Testis (tissue), 2 donors: ENCODE data around the gene SULT6B1.

Experiments
- POLR2A ChIP-seq: fragments of 450-650 bp; IDR thresholded peaks from one replicate; pipeline ENCODE4 v1.6.1; 2017; ENCODE audit warnings: antibody characterized with exemption, mild to moderate bottlenecking, moderate library complexity
- TF ChIP-seq, protein P1 (sequence below), 3 experiments: fragments of 450-650 bp in 2 of 3; fragments of 200-600 bp in 1 of 3; sonication (generic) in 1 of 3; IDR thresholded peaks; one replicate each; pipeline ENCODE4 v1.5.1; 2016 to 2019; ENCODE audit warnings: antibody characterized with exemption in 3 of 3, mild to moderate bottlenecking in 2 of 3, moderate library complexity in 1 of 3

GRCh38 chr2:37201766-37202165, 13.3 kb upstream of the SULT6B1 start:
- TF ChIP-seq, protein P1, sequence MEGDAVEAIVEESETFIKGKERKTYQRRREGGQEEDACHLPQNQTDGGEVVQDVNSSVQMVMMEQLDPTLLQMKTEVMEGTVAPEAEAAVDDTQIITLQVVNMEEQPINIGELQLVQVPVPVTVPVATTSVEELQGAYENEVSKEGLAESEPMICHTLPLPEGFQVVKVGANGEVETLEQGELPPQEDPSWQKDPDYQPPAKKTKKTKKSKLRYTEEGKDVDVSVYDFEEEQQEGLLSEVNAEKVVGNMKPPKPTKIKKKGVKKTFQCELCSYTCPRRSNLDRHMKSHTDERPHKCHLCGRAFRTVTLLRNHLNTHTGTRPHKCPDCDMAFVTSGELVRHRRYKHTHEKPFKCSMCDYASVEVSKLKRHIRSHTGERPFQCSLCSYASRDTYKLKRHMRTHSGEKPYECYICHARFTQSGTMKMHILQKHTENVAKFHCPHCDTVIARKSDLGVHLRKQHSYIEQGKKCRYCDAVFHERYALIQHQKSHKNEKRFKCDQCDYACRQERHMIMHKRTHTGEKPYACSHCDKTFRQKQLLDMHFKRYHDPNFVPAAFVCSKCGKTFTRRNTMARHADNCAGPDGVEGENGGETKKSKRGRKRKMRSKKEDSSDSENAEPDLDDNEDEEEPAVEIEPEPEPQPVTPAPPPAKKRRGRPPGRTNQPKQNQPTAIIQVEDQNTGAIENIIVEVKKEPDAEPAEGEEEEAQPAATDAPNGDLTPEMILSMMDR (IDR thresholded peaks at IDR 0.05), result no peak
- no peak for TF ChIP-seq POLR2A
